K562 (cell line): Measurements from ENCODE around the gene AMIGO1. TPM values are rescaled to one million over a fixed set of nuclear protein-coding genes. Genes with fewer than 3 reads are reported as not detected.

ENCODE experiments used
- FOXJ3 ChIP-seq: sonication (generic); formaldehyde crosslinking; IDR thresholded peaks from 2 replicates; pipeline ENCODE4 v1.4.0; 2020; ENCODE audit warnings: mild to moderate bottlenecking, missing genetic modification reagents
- GABPB2 ChIP-seq: fragments of 250-450 bp; sonication (Bioruptor Pico); conservative IDR thresholded peaks from 2 replicates; pipeline ENCODE4 v1.5.1; 2021; ENCODE audit warnings: mild to moderate bottlenecking
- GTF3C2 ChIP-seq: IDR thresholded peaks from 3 replicates; pipeline ENCODE4 v1.6.1; 2011; ENCODE audit warnings: borderline replicate concordance, mild to moderate bottlenecking, moderate library complexity; ENCODE audit not compliant: insufficient read length; ENCODE audit errors: extremely low read depth
- PHF8 ChIP-seq: fragments of 200-600 bp; sonication (generic); IDR thresholded peaks from 2 replicates; pipeline ENCODE4 v1.6.1; 2012; ENCODE audit warnings: mixed run types, mild to moderate bottlenecking, inconsistent platforms, low read length, moderate library complexity, borderline replicate concordance
- POLR2B ChIP-seq: fragments of 450-650 bp; IDR thresholded peaks from 2 replicates; pipeline ENCODE4 v1.6.1; 2018; ENCODE audit warnings: low read depth; ENCODE audit not compliant: partially characterized antibody
- RBBP5 ChIP-seq: fragments of 200-600 bp; sonication (generic); IDR thresholded peaks from 2 replicates; pipeline ENCODE4 v1.6.1; 2012; ENCODE audit warnings: borderline replicate concordance, mild to moderate bottlenecking, low read length, control low read depth, inconsistent platforms; ENCODE audit not compliant: insufficient read depth, poor library complexity, severe bottlenecking
- SLC30A9 ChIP-seq: fragments of 250-450 bp; sonication (Bioruptor Pico); IDR thresholded peaks from 2 replicates; pipeline ENCODE4 v1.8.0; 2022; ENCODE audit warnings: mild to moderate bottlenecking, moderate library complexity
- TEAD2 ChIP-seq: fragments of 450-650 bp; IDR thresholded peaks from 2 replicates; pipeline ENCODE4 v1.6.1; 2016; ENCODE audit warnings: missing genetic modification characterization, control low read depth, missing compliant biosample characterization
- TOE1 ChIP-seq, 2 experiments: fragments of 450-650 bp in 1 of 2; sonication (generic) in 1 of 2; formaldehyde crosslinking in 1 of 2; IDR thresholded peaks; 2 replicates each; pipeline versions ENCODE4 v1.7.1 to v1.8.0; 2016 to 2022; ENCODE audit warnings: borderline replicate concordance in 2 of 2, mild to moderate bottlenecking in 2 of 2, antibody characterized with exemption in 1 of 2, inconsistent platforms in 1 of 2, low read depth in 1 of 2, missing genetic modification reagents in 1 of 2, moderate library complexity in 1 of 2
- WHSC1 ChIP-seq: IDR thresholded peaks from one replicate; pipeline ENCODE4 v1.6.1; 2012; ENCODE audit warnings: low read length, control low read depth, inconsistent platforms
- ZC3H11A ChIP-seq: IDR thresholded peaks from 2 replicates; pipeline ENCODE4 v1.6.1; 2012; ENCODE audit warnings: low read depth, low read length, improper control_type of control experiment
- ZNF316 ChIP-seq: fragments of 450-650 bp; IDR thresholded peaks from 2 replicates; pipeline ENCODE4 v1.6.1; 2016
- ZNF75A ChIP-seq: fragments of 450-650 bp; formaldehyde crosslinking; IDR thresholded peaks from 2 replicates; pipeline ENCODE4 v1.4.0; 2020; ENCODE audit warnings: mild to moderate bottlenecking
- ZNF766 ChIP-seq: fragments of 200-800 bp; sonication (Bioruptor generic); conservative IDR thresholded peaks from 2 replicates; pipeline ENCODE4 v1.6.1; 2016; ENCODE audit warnings: missing genetic modification characterization, missing compliant biosample characterization
- ZNF778 ChIP-seq: fragments of 450-650 bp; formaldehyde crosslinking; IDR thresholded peaks from 2 replicates; pipeline ENCODE4 v1.4.0; 2020; ENCODE audit warnings: mild to moderate bottlenecking, moderate library complexity
- ZNF830 ChIP-seq: fragments of 250-450 bp; sonication (Bioruptor Pico); IDR thresholded peaks from 2 replicates; pipeline ENCODE4 v1.5.0; 2021; ENCODE audit warnings: mild to moderate bottlenecking
- ZSCAN29 ChIP-seq: fragments of 450-650 bp; IDR thresholded peaks from 2 replicates; pipeline ENCODE4 v1.6.1; 2017
- polyA plus RNA-seq, 8 experiments: library from polyadenylated mRNA; depleted of rRNA in 4 of 8; stranded (reverse) in 5 of 8; unstranded in 3 of 8; fragments of >200 nt; fragmentation: Nextera tagmentation in 2 of 8; fragmentation: Illumina TruSeq in 1 of 8; extraction: Ambion mirVana in 2 of 8; extraction: Trizol in 1 of 8; gene quantifications; 2 replicates each; pipeline versions ENCODE4 v1.2.1 to v1.2.3, GENCODE V29; 2011 to 2014; ENCODE audit warnings: inconsistent platforms in 1 of 8, missing spikeins in 1 of 8
- total RNA-seq, 7 experiments: library from RNA; depleted of rRNA in 6 of 7; stranded (reverse); fragments of >200 nt in 6 of 7; fragmentation: Illumina TruSeq in 2 of 7; extraction: Trizol in 2 of 7; gene quantifications; 2 replicates each; pipeline versions ENCODE4 v1.2.1 to v1.2.3, GENCODE V29; 2011 to 2021; ENCODE audit warnings: low replicate concordance in 1 of 7
- TF ChIP-seq, protein P1 (sequence below), 3 experiments: fragments of 200-800 bp in 1 of 3; fragments of 250-450 bp in 1 of 3; fragments of 450-650 bp in 1 of 3; sonication (Bioruptor Pico) in 1 of 3; sonication (Bioruptor generic) in 1 of 3; formaldehyde crosslinking in 1 of 3; IDR thresholded peaks; 2 replicates each; pipeline versions ENCODE4 v1.6.1 to v1.8.0; 2016 to 2022; ENCODE audit warnings: mild to moderate bottlenecking in 2 of 3, missing genetic modification characterization in 2 of 3, missing compliant biosample characterization in 1 of 3, moderate library complexity in 1 of 3
- TF ChIP-seq, protein P2 (sequence below): sonication (generic); formaldehyde crosslinking; IDR thresholded peaks from 2 replicates; pipeline ENCODE4 v1.4.0; 2020; ENCODE audit warnings: mild to moderate bottlenecking, missing genetic modification reagents

The AMIGO1 gene
- total and polyA plus RNA-seq, 9 of the 15 experiments (the other 6 are each of a cell fraction or from before 2014, with no cell fraction given) = 0.24 to 1.0 (median 0.54) TPM

- TF ChIP-seq, protein P1, sequence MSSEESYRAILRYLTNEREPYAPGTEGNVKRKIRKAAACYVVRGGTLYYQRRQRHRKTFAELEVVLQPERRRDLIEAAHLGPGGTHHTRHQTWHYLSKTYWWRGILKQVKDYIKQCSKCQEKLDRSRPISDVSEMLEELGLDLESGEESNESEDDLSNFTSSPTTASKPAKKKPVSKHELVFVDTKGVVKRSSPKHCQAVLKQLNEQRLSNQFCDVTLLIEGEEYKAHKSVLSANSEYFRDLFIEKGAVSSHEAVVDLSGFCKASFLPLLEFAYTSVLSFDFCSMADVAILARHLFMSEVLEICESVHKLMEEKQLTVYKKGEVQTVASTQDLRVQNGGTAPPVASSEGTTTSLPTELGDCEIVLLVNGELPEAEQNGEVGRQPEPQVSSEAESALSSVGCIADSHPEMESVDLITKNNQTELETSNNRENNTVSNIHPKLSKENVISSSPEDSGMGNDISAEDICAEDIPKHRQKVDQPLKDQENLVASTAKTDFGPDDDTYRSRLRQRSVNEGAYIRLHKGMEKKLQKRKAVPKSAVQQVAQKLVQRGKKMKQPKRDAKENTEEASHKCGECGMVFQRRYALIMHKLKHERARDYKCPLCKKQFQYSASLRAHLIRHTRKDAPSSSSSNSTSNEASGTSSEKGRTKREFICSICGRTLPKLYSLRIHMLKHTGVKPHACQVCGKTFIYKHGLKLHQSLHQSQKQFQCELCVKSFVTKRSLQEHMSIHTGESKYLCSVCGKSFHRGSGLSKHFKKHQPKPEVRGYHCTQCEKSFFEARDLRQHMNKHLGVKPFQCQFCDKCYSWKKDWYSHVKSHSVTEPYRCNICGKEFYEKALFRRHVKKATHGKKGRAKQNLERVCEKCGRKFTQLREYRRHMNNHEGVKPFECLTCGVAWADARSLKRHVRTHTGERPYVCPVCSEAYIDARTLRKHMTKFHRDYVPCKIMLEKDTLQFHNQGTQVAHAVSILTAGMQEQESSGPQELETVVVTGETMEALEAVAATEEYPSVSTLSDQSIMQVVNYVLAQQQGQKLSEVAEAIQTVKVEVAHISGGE (CRISPR knock-in tag; IDR thresholded peaks at IDR 0.05) = no peak
- TF ChIP-seq ZC3H11A = peak; percentile 88
- no peak for TF ChIP-seq ZNF316
- no peak for TF ChIP-seq GTF3C2
- no peak for TF ChIP-seq POLR2B
- no peak for TF ChIP-seq RBBP5
- no peak for TF ChIP-seq ZNF778 (CRISPR knock-in tag)
- no peak for TF ChIP-seq SLC30A9
- no peak for TF ChIP-seq ZNF75A (CRISPR knock-in tag)
- TF ChIP-seq ZSCAN29 = no peak
- no peak for TF ChIP-seq ZNF830
- TF ChIP-seq TEAD2 (tag) = no peak
- peak; percentile 33; the same call in 1 of the 2 replicates for TF ChIP-seq PHF8
- TF ChIP-seq GABPB2 (CRISPR knock-in tag) = no peak
- TF ChIP-seq WHSC1 = no peak
- no peak for TF ChIP-seq FOXJ3
- no peak for TF ChIP-seq TOE1 (IDR thresholded peaks at IDR 0.05; ENCODE audit: borderline replicate concordance)
- no peak for TF ChIP-seq TOE1 (CRISPR knock-in tag; IDR thresholded peaks at IDR 0.05; ENCODE audit: borderline replicate concordance, low read depth)
- TF ChIP-seq ZNF766 (CRISPR knock-in tag) = peak; percentile 56; the same call in 1 of the 2 replicates
- TF ChIP-seq, protein P2, sequence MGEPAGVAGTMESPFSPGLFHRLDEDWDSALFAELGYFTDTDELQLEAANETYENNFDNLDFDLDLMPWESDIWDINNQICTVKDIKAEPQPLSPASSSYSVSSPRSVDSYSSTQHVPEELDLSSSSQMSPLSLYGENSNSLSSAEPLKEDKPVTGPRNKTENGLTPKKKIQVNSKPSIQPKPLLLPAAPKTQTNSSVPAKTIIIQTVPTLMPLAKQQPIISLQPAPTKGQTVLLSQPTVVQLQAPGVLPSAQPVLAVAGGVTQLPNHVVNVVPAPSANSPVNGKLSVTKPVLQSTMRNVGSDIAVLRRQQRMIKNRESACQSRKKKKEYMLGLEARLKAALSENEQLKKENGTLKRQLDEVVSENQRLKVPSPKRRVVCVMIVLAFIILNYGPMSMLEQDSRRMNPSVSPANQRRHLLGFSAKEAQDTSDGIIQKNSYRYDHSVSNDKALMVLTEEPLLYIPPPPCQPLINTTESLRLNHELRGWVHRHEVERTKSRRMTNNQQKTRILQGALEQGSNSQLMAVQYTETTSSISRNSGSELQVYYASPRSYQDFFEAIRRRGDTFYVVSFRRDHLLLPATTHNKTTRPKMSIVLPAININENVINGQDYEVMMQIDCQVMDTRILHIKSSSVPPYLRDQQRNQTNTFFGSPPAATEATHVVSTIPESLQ = 0 out of 2 replicates have a peak, but pooled peaks have one; percentile 15
These were observed 37.0 kb upstream of the AMIGO1 start (continued) for GRCh38 chr1:109546311-109547109.
